Ishikawa (cell line): ENCODE data around the gene C9orf57.

ENCODE experiments used
- CEBPB ChIP-seq: IDR thresholded peaks from 2 replicates; pipeline ENCODE4 v1.6.1; 2012
- CREB1 ChIP-seq: IDR thresholded peaks from 2 replicates; pipeline ENCODE4 v1.6.1; 2012; ENCODE audit warnings: low read depth
- EGR1 ChIP-seq: IDR thresholded peaks from 2 replicates; pipeline ENCODE4 v1.6.1; 2012
- EP300 ChIP-seq: IDR thresholded peaks from 2 replicates; pipeline ENCODE4 v1.6.1; 2012; ENCODE audit warnings: borderline replicate concordance
- FOXM1 ChIP-seq: IDR thresholded peaks from 2 replicates; pipeline ENCODE4 v1.6.1; 2012; ENCODE audit warnings: low read depth, borderline replicate concordance
- MAX ChIP-seq: IDR thresholded peaks from 2 replicates; pipeline ENCODE4 v1.6.1; 2012
- NFIC ChIP-seq: IDR thresholded peaks from 2 replicates; pipeline ENCODE4 v1.6.1; 2012
- RAD21 ChIP-seq: IDR thresholded peaks from 2 replicates; pipeline ENCODE4 v1.6.1; 2012; ENCODE audit warnings: low read depth
- REST ChIP-seq: IDR thresholded peaks from 2 replicates; pipeline ENCODE4 v1.6.1; 2012; ENCODE audit warnings: low read depth, mild to moderate bottlenecking
- TAF1 ChIP-seq: IDR thresholded peaks from 2 replicates; pipeline ENCODE4 v1.6.1; 2012; ENCODE audit warnings: low read depth, mild to moderate bottlenecking
- TCF12 ChIP-seq: IDR thresholded peaks from 2 replicates; pipeline ENCODE4 v1.6.1; 2012; ENCODE audit warnings: low read depth
- TEAD4 ChIP-seq: IDR thresholded peaks from 2 replicates; pipeline ENCODE4 v1.6.1; 2012
- YY1 ChIP-seq: IDR thresholded peaks from 2 replicates; pipeline ENCODE4 v1.6.1; 2012; ENCODE audit warnings: low read depth
- ZBTB7A ChIP-seq: IDR thresholded peaks from 2 replicates; pipeline ENCODE4 v1.6.1; 2012; ENCODE audit warnings: low read depth
- TF ChIP-seq, protein P1 (sequence below): IDR thresholded peaks from 2 replicates; pipeline ENCODE4 v1.6.1; 2012

C9orf57 gene

DNA sequence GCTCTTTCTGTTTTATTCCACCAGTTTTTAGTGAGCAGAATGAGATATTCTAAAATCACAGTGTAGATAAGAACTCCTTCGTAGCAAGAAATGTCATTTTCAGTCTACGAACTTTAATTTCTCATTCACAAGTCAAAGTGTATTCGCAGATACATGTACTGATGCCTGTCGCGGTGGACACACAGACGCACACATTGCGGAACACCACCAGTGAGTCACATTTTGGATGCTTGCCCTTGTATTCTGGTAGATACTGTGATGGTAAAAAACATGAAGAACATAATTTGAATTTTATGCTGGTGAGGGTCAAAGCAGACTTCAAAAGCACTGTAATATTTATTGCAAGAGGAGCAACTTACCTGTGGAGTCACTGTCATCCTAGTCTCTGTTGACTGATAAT is 4.7 kb upstream of the C9orf57 start:
- TF ChIP-seq CEBPB = no peak
- no peak for TF ChIP-seq EGR1
- TF ChIP-seq MAX = no peak
- no peak for TF ChIP-seq RAD21
- TF ChIP-seq TAF1 = no peak
- no peak for TF ChIP-seq REST
- no peak for TF ChIP-seq ZBTB7A
- no peak for TF ChIP-seq FOXM1
- TF ChIP-seq YY1 = no peak
- no peak for TF ChIP-seq TEAD4
- no peak for TF ChIP-seq TCF12
- TF ChIP-seq EP300 = no peak
- TF ChIP-seq, protein P1, sequence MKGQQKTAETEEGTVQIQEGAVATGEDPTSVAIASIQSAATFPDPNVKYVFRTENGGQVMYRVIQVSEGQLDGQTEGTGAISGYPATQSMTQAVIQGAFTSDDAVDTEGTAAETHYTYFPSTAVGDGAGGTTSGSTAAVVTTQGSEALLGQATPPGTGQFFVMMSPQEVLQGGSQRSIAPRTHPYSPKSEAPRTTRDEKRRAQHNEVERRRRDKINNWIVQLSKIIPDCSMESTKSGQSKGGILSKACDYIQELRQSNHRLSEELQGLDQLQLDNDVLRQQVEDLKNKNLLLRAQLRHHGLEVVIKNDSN = no peak
- no peak for TF ChIP-seq NFIC

DNA sequence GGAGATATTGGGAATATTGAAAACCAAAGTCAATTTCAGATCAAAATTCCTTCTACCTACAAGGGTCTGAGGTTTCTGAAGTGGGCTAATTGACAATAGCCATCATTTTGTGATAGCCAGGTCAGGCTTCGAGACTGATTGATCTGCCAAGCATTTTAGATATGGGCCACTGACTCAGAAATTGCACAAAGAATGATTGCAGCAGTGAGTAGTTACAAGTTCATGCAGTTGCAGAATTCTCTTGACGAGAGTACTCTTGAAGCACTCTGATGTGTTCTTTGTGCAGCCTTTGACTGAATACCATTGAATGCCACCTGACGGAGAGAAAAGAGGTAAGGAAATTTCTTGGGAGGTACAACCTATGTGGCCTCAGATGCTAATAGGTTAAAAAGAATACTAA is 8.3 kb downstream of the C9orf57 start:
- TF ChIP-seq CEBPB (no peak), EP300 (no peak), CREB1 (no peak), FOXM1 (no peak), NFIC (no peak), TAF1 (no peak), MAX (no peak), TEAD4 (no peak), TCF12 (no peak), ZBTB7A (no peak), REST (no peak), EGR1 (no peak), RAD21 (no peak), YY1 (no peak)
- TF ChIP-seq, protein P1 = no peak

GRCh38 chr9:72048850-72049249 is 11.6 kb downstream of the C9orf57 start:
- TF ChIP-seq MAX = no peak
- no peak for TF ChIP-seq FOXM1
- no peak for TF ChIP-seq CREB1
- TF ChIP-seq TEAD4 = no peak
- no peak for TF ChIP-seq ZBTB7A
- TF ChIP-seq YY1 = no peak

GRCh38 chr9:72046630-72047456 is 13.6 kb downstream of the C9orf57 start:
- no peak for TF ChIP-seq ZBTB7A
- TF ChIP-seq RAD21 = no peak
- no peak for TF ChIP-seq EP300
- TF ChIP-seq MAX = no peak
- no peak for TF ChIP-seq YY1
- TF ChIP-seq CREB1 = no peak
- TF ChIP-seq FOXM1 = no peak
- TF ChIP-seq NFIC = no peak
- TF ChIP-seq CEBPB = no peak
- no peak for TF ChIP-seq TEAD4
- no peak for TF ChIP-seq TAF1
- TF ChIP-seq REST = no peak
- TF ChIP-seq, protein P1 = no peak
- TF ChIP-seq TCF12 = no peak
- TF ChIP-seq EGR1 = no peak
